ENCODE measurements around the gene VAC14.

GRCh38 chr16:70789595-70790447 is 11.1 kb downstream of the VAC14 start:
- TF ChIP-seq CTCF (IDR thresholded peaks at IDR 0.05) (no peak), POLR2A (IDR thresholded peaks at IDR 0.05) (no peak)
